ENCODE data around the gene SAP30BP. TPM values are rescaled to one million over a fixed set of nuclear protein-coding genes. Genes with fewer than 3 reads are reported as not detected.
A peak's percentile ranks its signal among the peaks of the same experiment; 100 is the strongest.

SAP30BP gene
- total and polyA plus RNA-seq, 2 experiments from 2014 or later = 44.9 to 97.9 TPM

DNA sequence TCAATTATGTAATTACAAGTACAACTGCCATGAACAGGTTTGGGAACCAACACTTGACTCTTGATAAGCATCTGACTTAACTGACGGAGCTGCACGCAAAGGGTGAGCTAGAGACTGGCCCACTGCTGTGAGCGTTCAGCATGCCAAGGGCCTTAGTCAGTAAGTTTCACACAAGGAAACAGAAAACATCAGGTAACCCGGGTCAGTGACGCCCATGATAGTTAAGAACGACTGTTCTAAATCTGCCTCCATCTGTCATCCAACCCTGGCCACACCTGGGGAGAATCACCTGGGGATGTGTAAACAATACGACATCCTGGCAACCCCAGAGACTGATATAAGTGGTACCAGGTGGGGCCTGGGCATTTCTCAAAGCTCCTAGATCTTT lies 21.6 kb upstream of the SAP30BP start (continued):
- TF ChIP-seq EZH2 (IDR thresholded peaks at IDR 0.05; ENCODE audit: low read depth, unreplicated experiment) (no peak), CTCF (conservative IDR thresholded peaks at IDR 0.05; ENCODE audit: low read depth in 2 of 2) (no peak), ZNF331 (CRISPR knock-in tag; IDR thresholded peaks at IDR 0.05; ENCODE audit: low read depth) (no peak)

DNA sequence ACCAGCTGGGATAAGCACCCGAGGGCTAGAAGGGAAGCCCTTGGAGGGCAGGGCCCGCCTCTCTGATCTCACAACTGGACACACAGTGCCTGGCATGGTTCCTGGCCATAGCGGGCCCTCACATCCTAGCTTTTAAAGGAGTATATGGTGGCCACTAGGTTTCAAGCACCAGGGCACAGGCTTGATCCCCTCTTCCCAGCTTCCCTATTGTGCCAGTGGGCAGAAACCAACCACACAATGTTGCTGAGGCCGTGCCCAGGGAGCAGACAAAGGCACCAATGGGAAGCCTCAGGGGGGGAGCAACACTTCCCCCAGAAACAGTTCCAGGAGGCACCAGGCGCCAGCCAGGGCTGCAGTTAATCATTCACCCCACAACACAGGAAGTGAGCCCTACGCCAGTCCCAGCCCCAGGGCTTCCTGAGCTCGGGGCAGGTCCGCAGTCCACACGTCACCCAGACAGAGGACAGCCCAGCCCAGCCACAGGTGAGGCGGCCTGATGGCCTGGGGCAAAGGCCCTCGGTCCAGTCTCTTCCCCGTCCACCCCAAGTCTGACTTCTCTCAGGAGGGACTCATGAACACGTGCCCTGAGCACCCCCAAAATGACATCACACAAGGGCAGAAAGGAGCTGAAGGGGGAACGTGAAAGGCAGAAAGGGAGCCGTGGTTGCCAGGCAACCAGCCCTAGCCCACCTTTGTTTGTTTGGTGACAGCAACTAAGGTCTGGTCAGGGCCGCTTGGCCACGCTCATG lies 21.1 kb upstream of the SAP30BP start:
- Histone ChIP-seq H2AFZ (no peak overlapping the region), H3K9me2 (ENCODE audit: insufficient read depth) (0 out of 2 replicates have a peak, but pooled peaks cover 3% of the 10 kb centered on the region), H3K27me3 (ENCODE audit: insufficient read depth) (no peaks in the 10 kb centered on the region), H3K27ac (ENCODE audit: low read depth) (0 out of 2 replicates have a peak overlapping the region, but pooled peaks have one; percentile 70), H3K4me1 (ENCODE audit: insufficient read depth) (peaks cover 16% of the 10 kb centered on the region), H3K79me2 (replicated peaks; ENCODE audit: insufficient read depth) (no peaks in the 10 kb centered on the region), H3K4me3 (no peak overlapping the region), H3F3A (replicated peaks; ENCODE audit: low read depth) (no peaks in the 10 kb centered on the region), H3K36me3 (ENCODE audit: insufficient read depth) (no peaks in the 10 kb centered on the region; the same call in 1 of the 2 replicates), H4K20me1 (replicated peaks; ENCODE audit: insufficient read depth) (no peaks in the 10 kb centered on the region; the same call in 1 of the 2 replicates), H3K4me2 (no peak overlapping the region)
- Mint-ChIP-seq H3K36me3 (ENCODE audit: low read depth) (peaks cover 24% of the 10 kb centered on the region), H3K4me1 (peaks cover 17% of the 10 kb centered on the region), H3K4me3 (no peak overlapping the region), H3K9me3 (no peaks in the 10 kb centered on the region), H3K27ac (no peak overlapping the region), H3K27me3 (ENCODE audit: insufficient read depth, low read depth, poor library complexity) (peaks cover 5% of the 10 kb centered on the region)
- ATAC-seq = no peak; the same call in 2 of the 3 replicates
- DNase-seq (ENCODE audit: low spot score) = no peak
- TF ChIP-seq EZH2phosphoT487 (IDR thresholded peaks at IDR 0.05; ENCODE audit: unreplicated experiment) (no peak), ZNF114 (CRISPR knock-in tag; IDR thresholded peaks at IDR 0.05) (no peak), EZH2 (IDR thresholded peaks at IDR 0.05; ENCODE audit: low read depth, unreplicated experiment) (no peak)
- TF ChIP-seq, protein P1, sequence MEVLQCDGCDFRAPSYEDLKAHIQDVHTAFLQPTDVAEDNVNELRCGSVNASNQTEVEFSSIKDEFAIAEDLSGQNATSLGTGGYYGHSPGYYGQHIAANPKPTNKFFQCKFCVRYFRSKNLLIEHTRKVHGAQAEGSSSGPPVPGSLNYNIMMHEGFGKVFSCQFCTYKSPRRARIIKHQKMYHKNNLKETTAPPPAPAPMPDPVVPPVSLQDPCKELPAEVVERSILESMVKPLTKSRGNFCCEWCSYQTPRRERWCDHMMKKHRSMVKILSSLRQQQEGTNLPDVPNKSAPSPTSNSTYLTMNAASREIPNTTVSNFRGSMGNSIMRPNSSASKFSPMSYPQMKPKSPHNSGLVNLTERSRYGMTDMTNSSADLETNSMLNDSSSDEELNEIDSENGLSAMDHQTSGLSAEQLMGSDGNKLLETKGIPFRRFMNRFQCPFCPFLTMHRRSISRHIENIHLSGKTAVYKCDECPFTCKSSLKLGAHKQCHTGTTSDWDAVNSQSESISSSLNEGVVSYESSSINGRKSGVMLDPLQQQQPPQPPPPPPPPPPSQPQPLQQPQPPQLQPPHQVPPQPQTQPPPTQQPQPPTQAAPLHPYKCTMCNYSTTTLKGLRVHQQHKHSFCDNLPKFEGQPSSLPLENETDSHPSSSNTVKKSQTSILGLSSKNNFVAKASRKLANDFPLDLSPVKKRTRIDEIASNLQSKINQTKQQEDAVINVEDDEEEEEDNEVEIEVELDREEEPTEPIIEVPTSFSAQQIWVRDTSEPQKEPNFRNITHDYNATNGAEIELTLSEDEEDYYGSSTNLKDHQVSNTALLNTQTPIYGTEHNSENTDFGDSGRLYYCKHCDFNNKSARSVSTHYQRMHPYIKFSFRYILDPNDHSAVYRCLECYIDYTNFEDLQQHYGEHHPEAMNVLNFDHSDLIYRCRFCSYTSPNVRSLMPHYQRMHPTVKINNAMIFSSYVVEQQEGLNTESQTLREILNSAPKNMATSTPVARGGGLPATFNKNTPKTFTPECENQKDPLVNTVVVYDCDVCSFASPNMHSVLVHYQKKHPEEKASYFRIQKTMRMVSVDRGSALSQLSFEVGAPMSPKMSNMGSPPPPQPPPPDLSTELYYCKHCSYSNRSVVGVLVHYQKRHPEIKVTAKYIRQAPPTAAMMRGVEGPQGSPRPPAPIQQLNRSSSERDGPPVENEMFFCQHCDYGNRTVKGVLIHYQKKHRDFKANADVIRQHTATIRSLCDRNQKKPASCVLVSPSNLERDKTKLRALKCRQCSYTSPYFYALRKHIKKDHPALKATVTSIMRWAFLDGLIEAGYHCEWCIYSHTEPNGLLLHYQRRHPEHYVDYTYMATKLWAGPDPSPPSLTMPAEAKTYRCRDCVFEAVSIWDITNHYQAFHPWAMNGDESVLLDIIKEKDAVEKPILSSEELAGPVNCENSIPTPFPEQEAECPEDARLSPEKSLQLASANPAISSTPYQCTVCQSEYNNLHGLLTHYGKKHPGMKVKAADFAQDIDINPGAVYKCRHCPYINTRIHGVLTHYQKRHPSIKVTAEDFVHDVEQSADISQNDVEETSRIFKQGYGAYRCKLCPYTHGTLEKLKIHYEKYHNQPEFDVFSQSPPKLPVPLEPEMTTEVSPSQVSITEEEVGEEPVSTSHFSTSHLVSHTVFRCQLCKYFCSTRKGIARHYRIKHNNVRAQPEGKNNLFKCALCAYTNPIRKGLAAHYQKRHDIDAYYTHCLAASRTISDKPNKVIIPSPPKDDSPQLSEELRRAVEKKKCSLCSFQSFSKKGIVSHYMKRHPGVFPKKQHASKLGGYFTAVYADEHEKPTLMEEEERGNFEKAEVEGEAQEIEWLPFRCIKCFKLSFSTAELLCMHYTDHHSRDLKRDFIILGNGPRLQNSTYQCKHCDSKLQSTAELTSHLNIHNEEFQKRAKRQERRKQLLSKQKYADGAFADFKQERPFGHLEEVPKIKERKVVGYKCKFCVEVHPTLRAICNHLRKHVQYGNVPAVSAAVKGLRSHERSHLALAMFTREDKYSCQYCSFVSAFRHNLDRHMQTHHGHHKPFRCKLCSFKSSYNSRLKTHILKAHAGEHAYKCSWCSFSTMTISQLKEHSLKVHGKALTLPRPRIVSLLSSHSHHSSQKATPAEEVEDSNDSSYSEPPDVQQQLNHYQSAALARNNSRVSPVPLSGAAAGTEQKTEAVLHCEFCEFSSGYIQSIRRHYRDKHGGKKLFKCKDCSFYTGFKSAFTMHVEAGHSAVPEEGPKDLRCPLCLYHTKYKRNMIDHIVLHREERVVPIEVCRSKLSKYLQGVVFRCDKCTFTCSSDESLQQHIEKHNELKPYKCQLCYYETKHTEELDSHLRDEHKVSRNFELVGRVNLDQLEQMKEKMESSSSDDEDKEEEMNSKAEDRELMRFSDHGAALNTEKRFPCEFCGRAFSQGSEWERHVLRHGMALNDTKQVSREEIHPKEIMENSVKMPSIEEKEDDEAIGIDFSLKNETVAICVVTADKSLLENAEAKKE (CRISPR knock-in tag; IDR thresholded peaks at IDR 0.05) = no peak

Data from GM23338 (cell line).